HG03521 (cell line): ENCODE data around the gene TPH2.

Source experiments
- ATAC-seq: cut with Tn5 transposase; IDR thresholded peaks from one replicate; pipeline ENCODE4 v1.9.1; 2021; ENCODE audit warnings: mild to moderate bottlenecking, moderate library complexity; ENCODE audit not compliant: unreplicated experiment

The TPH2 gene

DNA sequence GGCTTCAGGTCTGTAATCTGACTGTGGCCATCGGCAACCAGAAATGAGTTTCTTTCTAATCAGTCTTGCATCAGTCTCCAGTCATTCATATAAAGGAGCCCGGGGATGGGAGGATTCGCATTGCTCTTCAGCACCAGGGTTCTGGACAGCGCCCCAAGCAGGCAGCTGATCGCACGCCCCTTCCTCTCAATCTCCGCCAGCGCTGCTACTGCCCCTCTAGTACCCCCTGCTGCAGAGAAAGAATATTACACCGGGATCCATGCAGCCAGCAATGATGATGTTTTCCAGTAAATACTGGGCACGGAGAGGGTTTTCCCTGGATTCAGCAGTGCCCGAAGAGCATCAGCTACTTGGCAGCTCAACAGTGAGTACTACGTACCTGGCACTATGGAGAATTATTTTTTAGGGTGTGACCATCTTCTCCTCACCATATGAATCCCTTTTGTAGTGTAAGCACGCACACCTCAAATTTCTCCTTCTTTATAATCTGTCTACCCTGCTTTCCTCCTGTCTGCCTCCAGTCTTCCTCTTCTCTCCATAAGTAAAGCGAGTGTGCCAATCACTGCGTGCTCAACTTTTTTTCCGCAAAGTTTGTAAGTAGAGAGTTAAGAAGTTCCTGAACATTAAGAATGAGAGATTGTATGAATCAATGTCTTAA lies at the start of gene TPH2:
Gene TPH2, plus strand, starts transcription at position 118 of the 658 bp plus-strand sequence. Its CDS starts 142 bp downstream, at position 260.
- ATAC-seq = peak; percentile 69

GRCh38 chr12:71890475-71890874 lies 48.2 kb upstream of the TPH2 start:
- no peak for ATAC-seq

DNA sequence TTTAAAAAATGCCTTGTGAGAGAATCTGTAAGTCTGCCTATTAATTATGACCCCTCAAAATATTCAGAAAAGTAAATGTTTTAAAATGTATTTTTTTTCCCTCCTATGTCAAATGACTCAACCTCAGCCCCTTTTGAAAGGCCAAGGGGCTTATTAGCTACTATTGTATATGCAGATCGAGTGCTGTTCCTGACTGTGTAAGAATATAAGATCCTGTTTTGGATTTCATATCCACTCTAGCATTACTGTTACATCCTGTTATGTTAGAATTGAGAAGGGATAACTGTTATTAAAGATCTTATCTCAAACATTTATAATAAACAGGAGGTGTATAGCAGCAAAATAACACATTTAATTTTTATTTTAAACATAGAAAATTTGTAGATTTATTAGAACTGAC lies 46.6 kb upstream of the TPH2 start:
- no peak for ATAC-seq

GRCh38 chr12:71896205-71896882 lies 42.3 kb upstream of the TPH2 start:
- no peak for ATAC-seq

GRCh38 chr12:71900091-71900490 lies 38.6 kb upstream of the TPH2 start:
- no peak for ATAC-seq

- ATAC-seq = no peak
These were observed 34.0 kb upstream of the TPH2 start for GRCh38 chr12:71904629-71905028.

- ATAC-seq = peak; percentile 57
These were observed 3.1 kb upstream of the TPH2 start for GRCh38 chr12:71935594-71935993.

DNA sequence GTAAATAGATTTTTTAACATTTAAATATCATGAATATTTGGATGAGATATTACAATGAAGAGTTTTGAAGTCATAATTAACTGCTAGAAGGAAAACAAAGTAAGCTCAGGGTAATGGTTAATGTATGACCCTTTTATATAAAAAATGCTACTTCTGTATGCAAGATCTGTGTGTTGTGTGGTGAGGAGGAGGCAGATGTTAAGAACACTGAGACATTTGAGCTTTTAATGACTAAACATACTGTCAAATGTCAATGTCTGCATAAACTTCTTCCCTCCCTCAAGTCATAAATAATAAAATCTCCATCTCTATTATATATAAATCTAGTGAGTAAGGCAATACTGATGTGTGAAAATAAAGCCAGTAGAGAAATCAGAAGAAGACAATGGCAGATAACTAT lies 1.4 kb downstream of the TPH2 start:
- ATAC-seq = no peak

- ATAC-seq = no peak
These were observed 2.5 kb downstream of the TPH2 start for GRCh38 chr12:71941174-71941573.

DNA sequence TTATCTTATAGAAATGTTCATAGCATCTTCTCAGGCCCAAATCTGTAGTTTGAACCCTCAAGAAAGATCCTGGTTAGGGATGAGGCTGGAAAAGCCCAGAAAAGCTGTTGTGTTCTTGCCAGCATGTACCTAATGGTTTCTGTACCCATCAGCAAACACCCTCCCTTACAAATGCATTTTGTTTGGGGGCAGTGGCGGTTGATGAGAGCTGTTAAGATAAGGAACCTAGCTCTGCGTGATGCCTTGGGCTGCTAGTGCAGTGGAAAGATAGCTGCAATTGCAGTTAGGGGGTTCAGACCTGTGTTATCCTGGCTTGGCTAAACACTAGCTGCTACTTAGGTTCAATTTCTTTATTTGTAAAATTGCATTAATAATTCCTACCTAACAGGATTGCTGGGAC lies 3.6 kb downstream of the TPH2 start:
- ATAC-seq = no peak

DNA sequence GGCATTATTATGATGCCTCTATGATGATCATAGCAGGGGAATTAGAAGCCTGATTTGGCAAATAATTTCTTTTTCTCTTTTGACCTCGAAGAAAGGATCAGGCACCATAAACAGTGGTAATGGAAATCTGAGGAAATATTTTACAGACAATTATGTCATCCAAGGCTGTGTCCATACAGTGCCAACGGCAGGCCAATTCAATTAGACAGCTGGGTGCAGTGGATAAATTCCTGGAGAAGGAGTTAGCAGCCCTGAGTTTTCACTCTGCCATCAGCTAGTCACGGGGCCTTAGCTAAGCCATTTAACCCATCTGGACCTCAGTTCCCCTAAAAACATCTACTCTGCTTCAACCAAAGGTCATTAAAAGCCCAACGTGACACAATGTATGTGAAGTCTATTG lies 4.1 kb downstream of the TPH2 start:
- ATAC-seq = no peak

- no peak for ATAC-seq
These were observed 6.5 kb downstream of the TPH2 start for GRCh38 chr12:71945121-71945520.

DNA sequence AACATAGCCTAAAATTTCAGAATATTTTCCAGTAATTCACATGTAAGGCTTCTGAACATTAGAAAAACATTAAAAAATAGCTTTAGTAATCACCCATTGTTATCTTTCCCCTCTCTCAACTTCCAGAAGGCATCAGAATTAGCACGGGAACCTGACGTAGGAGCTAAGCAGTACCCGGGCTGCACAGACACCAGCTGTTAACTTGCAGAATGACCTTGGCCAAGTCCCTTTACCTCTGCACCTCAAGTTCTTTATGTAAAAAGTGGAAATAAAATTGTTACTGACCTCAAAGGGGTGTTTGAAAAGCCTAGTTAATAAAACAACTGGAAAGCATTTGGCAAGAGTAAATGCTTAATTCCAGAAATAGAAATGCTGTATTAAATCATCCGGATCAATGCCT lies 7.2 kb downstream of the TPH2 start:
- no peak for ATAC-seq

DNA sequence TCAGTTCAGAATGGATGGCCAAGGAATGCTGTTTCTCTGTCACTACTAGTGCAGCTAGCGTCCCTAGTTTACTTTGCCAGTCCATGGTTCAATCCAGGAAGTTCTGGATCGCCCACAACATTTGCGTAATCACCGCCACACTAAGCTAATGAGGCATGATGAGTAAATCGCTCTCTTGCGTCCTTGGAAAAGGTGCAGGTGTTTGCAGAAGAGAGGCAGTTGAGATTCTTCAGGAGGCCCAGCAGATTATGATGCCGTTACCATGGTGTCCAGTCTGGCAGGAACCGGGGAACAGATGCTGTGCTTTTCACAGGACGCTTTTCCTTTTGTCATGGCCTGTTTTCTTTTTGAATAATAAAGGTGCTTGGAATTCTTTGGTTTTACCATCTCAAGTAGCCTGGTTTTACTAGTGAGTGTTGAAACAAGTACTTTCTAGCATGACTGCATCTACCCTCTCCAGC lies 9.0 kb downstream of the TPH2 start:
- no peak for ATAC-seq

- ATAC-seq = no peak
These were observed 9.7 kb downstream of the TPH2 start for GRCh38 chr12:71948390-71948789.

DNA sequence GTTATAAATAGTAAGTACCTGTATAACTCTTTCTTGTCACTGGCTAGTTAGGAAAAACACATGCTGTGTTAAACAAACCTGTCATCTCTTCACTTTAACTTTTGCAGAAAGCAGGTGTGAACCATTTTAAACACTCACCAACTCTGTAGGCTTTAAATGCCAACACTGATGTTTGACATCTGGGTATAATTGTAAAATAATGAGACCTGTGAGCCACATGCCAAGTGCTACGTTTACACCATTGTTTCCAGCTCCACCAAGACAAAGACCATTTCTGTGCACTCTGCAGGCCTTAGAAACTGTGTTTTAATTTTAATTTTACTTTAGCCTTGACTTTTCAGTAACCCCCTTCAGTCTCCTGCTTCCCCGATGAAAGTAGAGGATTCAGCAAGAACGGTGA lies 11.0 kb downstream of the TPH2 start:
- ATAC-seq = no peak

GRCh38 chr12:71950404-71950803 lies 11.8 kb downstream of the TPH2 start:
- ATAC-seq = no peak

DNA sequence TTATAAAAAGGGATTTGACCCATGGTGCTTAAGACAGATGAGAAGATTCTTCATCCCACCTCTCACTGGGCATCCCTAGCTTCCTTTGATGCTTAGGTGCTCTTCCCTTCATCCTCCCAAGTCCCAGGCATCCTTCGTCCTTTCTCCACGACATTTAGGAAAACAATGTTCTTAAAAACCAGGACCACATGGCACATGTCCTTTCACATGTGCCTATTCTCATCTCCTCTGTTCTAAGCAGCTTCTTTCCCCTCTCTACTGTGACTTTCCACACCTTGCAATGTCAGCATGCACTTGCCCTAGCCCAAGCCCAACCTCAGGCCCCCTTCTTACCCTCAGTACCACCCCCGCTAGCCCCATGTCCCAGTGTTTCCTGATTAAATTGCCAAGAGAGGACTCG lies 12.2 kb downstream of the TPH2 start:
- ATAC-seq = no peak

- no peak for ATAC-seq
These were observed 15.6 kb downstream of the TPH2 start for GRCh38 chr12:71954083-71954778.

GRCh38 chr12:71954861-71955260 lies 16.2 kb downstream of the TPH2 start:
- no peak for ATAC-seq

- ATAC-seq = no peak
These were observed 17.3 kb downstream of the TPH2 start for GRCh38 chr12:71955970-71956369.

GRCh38 chr12:71958056-71958455 lies 19.4 kb downstream of the TPH2 start:
- no peak for ATAC-seq
